ENCODE data around the gene C7orf33.
A peak's percentile ranks its signal among the peaks of the same experiment; 100 is the strongest.
"Not testable (repeated sequence)": the region's sequence is repeated elsewhere in the genome, so short reads cannot be mapped to it uniquely, and the experiment has no call there.

The C7orf33 gene

GRCh38 chr7:148590471-148590870 is at the start of gene C7orf33:
Gene C7orf33 (plus strand): TSS chr7:148590766. CDS start chr7:148590926, 160 bp downstream.
- DNase-seq (ENCODE audit: low read depth), result no peak

- DNase-seq (ENCODE audit: low read depth), result no peak
These were observed 48.6 kb upstream of the C7orf33 start for GRCh38 chr7:148541891-148542504.

- DNase-seq (ENCODE audit: low read depth), result no peak
These were observed 47.3 kb upstream of the C7orf33 start for GRCh38 chr7:148543302-148543701.

- DNase-seq (ENCODE audit: low read depth), result no peak
These were observed 45.4 kb upstream of the C7orf33 start for GRCh38 chr7:148545172-148545571.

- no peak for DNase-seq (ENCODE audit: low read depth)
These were observed 44.6 kb upstream of the C7orf33 start for GRCh38 chr7:148545932-148546331.

- no peak for DNase-seq (ENCODE audit: low read depth)
These were observed 43.7 kb upstream of the C7orf33 start for GRCh38 chr7:148546857-148547256.

- DNase-seq (ENCODE audit: low read depth), result no peak
These were observed 42.6 kb upstream of the C7orf33 start for GRCh38 chr7:148547951-148548350.

- DNase-seq (ENCODE audit: low read depth), result no peak
These were observed 36.6 kb upstream of the C7orf33 start for GRCh38 chr7:148553979-148554378.

GRCh38 chr7:148556892-148557291 is 33.7 kb upstream of the C7orf33 start:
- no peak for DNase-seq (ENCODE audit: low read depth)

- no peak for DNase-seq (ENCODE audit: low read depth)
These were observed 31.7 kb upstream of the C7orf33 start for GRCh38 chr7:148558914-148559313.

- no peak for DNase-seq (ENCODE audit: low read depth)
These were observed 29.5 kb upstream of the C7orf33 start for GRCh38 chr7:148561099-148561498.

GRCh38 chr7:148563583-148564274 is 26.8 kb upstream of the C7orf33 start:
- DNase-seq (ENCODE audit: low read depth), result no peak

- DNase-seq (ENCODE audit: low read depth), result not testable (repeated sequence)
These were observed 26.2 kb upstream of the C7orf33 start for GRCh38 chr7:148564275-148564951.

- no peak for DNase-seq (ENCODE audit: low read depth)
These were observed 23.8 kb upstream of the C7orf33 start for GRCh38 chr7:148566736-148567135.

- DNase-seq (ENCODE audit: low read depth), result no peak
These were observed 23.0 kb upstream of the C7orf33 start for GRCh38 chr7:148567524-148567923.

- DNase-seq (ENCODE audit: low read depth), result no peak
These were observed 20.1 kb upstream of the C7orf33 start for GRCh38 chr7:148570510-148570909.

GRCh38 chr7:148570973-148571372 is 19.6 kb upstream of the C7orf33 start:
- not testable (repeated sequence) for DNase-seq (ENCODE audit: low read depth)

- DNase-seq (ENCODE audit: low read depth), result no peak
These were observed 19.2 kb upstream of the C7orf33 start for GRCh38 chr7:148571381-148571780.

- DNase-seq (ENCODE audit: low read depth), result no peak
These were observed 18.5 kb upstream of the C7orf33 start for GRCh38 chr7:148572067-148572522.

GRCh38 chr7:148573581-148573980 is 17.0 kb upstream of the C7orf33 start:
- not testable (repeated sequence) for DNase-seq (ENCODE audit: low read depth)

GRCh38 chr7:148575640-148576411 is 14.7 kb upstream of the C7orf33 start:
- DNase-seq (ENCODE audit: low read depth), result peak; percentile 24

- no peak for DNase-seq (ENCODE audit: low read depth)
These were observed 11.2 kb upstream of the C7orf33 start for GRCh38 chr7:148579366-148579765.

All from GM04504 (cell line).